ENCODE data around the gene PSTPIP2. TPM values are rescaled to one million over a fixed set of nuclear protein-coding genes. Genes with fewer than 3 reads are reported as not detected.

PSTPIP2 gene
- total and polyA plus RNA-seq, 2 donors (not counting 1 experiment from before 2014, with no cell fraction given): 0.42 to 0.76 TPM

- Histone ChIP-seq H3K36me3 (replicated peaks in 1 of 2; ENCODE audit: control extremely low read depth in 1 of 2, control insufficient read depth in 1 of 2, extremely low read depth in 1 of 2, insufficient read depth in 2 of 2, low read length in 1 of 2) (peaks cover 7 to 48% of the 10 kb centered on the region in 2 experiments), H3K9me3 (ENCODE audit: control extremely low read depth in 1 of 3, control insufficient read depth in 2 of 3, insufficient read depth in 1 of 3, low read length in 2 of 3) (no peaks in the 10 kb centered on the region), H3K4me3 (ENCODE audit: control extremely low read depth in 1 of 5, extremely low read depth in 1 of 5, insufficient read depth in 1 of 5, low read depth in 2 of 5, low read length in 4 of 5) (no peak overlapping the region), H3K4me2 (replicated peaks; ENCODE audit: low read depth, low read length, poor library complexity, severe bottlenecking) (no peak overlapping the region), H3K27me3 (replicated peaks in 1 of 4; ENCODE audit: control extremely low read depth in 1 of 4, control insufficient read depth in 3 of 4, insufficient read depth in 4 of 4, low read length in 3 of 4) (no peaks in the 10 kb centered on the region), H3K9ac (ENCODE audit: low read length) (no peak overlapping the region), H3K4me1 (ENCODE audit: control insufficient read depth in 2 of 2, insufficient read depth in 2 of 2, low read length in 2 of 2) (no peaks in the 10 kb centered on the region), H3K79me2 (ENCODE audit: control insufficient read depth, insufficient read depth, low read length) (no peaks in the 10 kb centered on the region), H2AFZ (ENCODE audit: insufficient read depth, low read depth, low read length, poor library complexity, severe bottlenecking) (no peak overlapping the region), H4K20me1 (ENCODE audit: control insufficient read depth, insufficient read depth, low read length, poor library complexity, severe bottlenecking) (no peaks in the 10 kb centered on the region), H3K27ac (ENCODE audit: low read length in 2 of 2) (no peak overlapping the region)
- TF ChIP-seq EZH2 (IDR thresholded peaks at IDR 0.05; ENCODE audit: borderline replicate concordance, insufficient read depth, low read depth, low read length, poor library complexity, severe bottlenecking) (no peak), CTCF (IDR thresholded peaks at IDR 0.05) (no peak)
- no peaks in the 10 kb centered on the region for H3K4me1 Mint-ChIP-seq
- no peaks in the 10 kb centered on the region for H3K9me3 Mint-ChIP-seq (ENCODE audit: insufficient read depth)
- ATAC-seq (ENCODE audit: low read depth): no peak
- ChIA-PET POLR2A (no interaction called here), CTCF (no interaction called here)
- no peak for DNase-seq
- H3K27ac Mint-ChIP-seq: no peak overlapping the region
- intact Hi-C loops (cut with micrococcal nuclease): no loop called here
- H3K27me3 Mint-ChIP-seq: no peaks in the 10 kb centered on the region
- H3K4me3 Mint-ChIP-seq: no peak overlapping the region
These were observed 7.3 kb upstream of the PSTPIP2 start for GRCh38 chr18:46079336-46079735.

DNA sequence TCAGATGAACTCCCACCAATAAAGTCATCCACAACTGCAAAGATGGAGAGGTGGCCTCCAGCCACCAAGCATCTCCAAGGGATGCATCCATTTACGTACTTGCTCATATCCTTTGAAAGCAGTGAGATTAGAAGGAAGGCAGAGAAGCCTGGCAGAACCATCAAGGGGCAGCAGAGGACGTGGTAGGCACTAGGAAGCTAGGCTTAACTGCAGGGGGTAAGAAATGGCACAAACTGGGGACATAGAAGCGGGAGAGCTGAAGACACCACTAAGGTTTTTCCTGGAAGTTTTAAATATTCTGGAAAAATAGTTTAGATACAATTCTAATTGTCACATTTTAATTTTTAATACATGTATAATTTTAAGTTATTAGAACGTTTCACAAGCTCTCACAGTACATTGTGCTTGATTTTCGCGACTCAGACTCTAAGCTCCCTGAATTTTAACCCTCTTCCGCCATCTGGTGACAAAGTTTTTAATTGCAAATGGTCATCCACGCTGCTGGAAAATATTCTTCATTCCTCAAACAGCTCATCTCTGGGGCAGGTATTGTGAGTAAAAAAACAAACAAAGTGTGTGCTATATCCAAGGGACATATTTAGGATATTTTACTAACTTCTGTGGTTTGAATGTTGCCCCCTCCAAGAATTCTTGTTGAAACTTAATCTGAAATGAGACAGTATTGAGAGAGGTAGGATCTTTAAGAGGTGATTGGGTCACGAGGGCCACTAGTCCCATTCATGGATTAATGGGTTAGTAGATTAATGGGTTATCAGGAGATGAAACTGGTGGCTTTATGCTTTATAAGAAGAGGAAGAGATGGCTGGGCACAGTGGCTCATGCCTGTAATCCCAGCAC, 1.6 kb upstream of the PSTPIP2 start:
- peaks cover 17 to 26% of the 10 kb centered on the region in 2 donors for H3K4me1 ChIP-seq (ENCODE audit: control insufficient read depth in 2 of 2, insufficient read depth in 2 of 2, low read length in 2 of 2)
- Mint-ChIP-seq H3K9me3 (ENCODE audit: insufficient read depth) (no peaks in the 10 kb centered on the region), H3K27ac (no peak overlapping the region), H3K4me1 (peaks cover 19% of the 10 kb centered on the region), H3K27me3 (peaks cover 6% of the 10 kb centered on the region), H3K4me3 (no peak overlapping the region)
- ChIA-PET CTCF (interaction anchor here (0.7 to 3.4 kb wide), 30 partner anchors 10 to 584 kb away, joined by 3 to 59 read pairs (median 4); no protein-coding TSS in a partner anchor), POLR2A (interaction anchor here (0.9 kb wide), 1 partner anchor 386 kb away, joined by 4 read pairs; no protein-coding TSS in a partner anchor)
- DNase-seq: peak; percentile 69
- peaks cover 0 to 4% of the 10 kb centered on the region in 2 experiments for H3K36me3 ChIP-seq (replicated peaks in 1 of 2; ENCODE audit: control extremely low read depth in 1 of 2, control insufficient read depth in 1 of 2, extremely low read depth in 1 of 2, insufficient read depth in 2 of 2, low read length in 1 of 2)
- H3K27ac ChIP-seq (ENCODE audit: low read length in 2 of 2): no peak overlapping the region
- peak; percentile 54 for ATAC-seq (ENCODE audit: low read depth)
- intact Hi-C loops (cut with micrococcal nuclease): loop anchor here (1.0 to 5.0 kb wide), 6 partner anchors 46 to 452 kb away; partner anchors contain the start of gene EPG5
- H3K4me2 ChIP-seq (replicated peaks; ENCODE audit: low read depth, low read length, poor library complexity, severe bottlenecking): no peak overlapping the region
- no peak overlapping the region for H3K9ac ChIP-seq (ENCODE audit: low read length)
- peaks cover 0 to 34% (median 13%) of the 10 kb centered on the region in 4 experiments for H3K27me3 ChIP-seq (replicated peaks in 1 of 4; ENCODE audit: control extremely low read depth in 1 of 4, control insufficient read depth in 3 of 4, insufficient read depth in 4 of 4, low read length in 3 of 4)
- TF ChIP-seq CTCF (IDR thresholded peaks at IDR 0.05) (peak; percentile 78), EZH2 (IDR thresholded peaks at IDR 0.05; ENCODE audit: borderline replicate concordance, insufficient read depth, low read depth, low read length, poor library complexity, severe bottlenecking) (no peak)
- peaks cover 0 to 7% (median 0%) of the 10 kb centered on the region in 3 donors for H3K9me3 ChIP-seq (ENCODE audit: control extremely low read depth in 1 of 3, control insufficient read depth in 2 of 3, insufficient read depth in 1 of 3, low read length in 2 of 3)
- no peak overlapping the region for H3K4me3 ChIP-seq (ENCODE audit: control extremely low read depth in 1 of 5, extremely low read depth in 1 of 5, insufficient read depth in 1 of 5, low read depth in 2 of 5, low read length in 4 of 5)
- WGBS (ENCODE audit: insufficient coverage): 75% methylated on average over 3 of the region's 9 CpGs
- no peak overlapping the region for H2AFZ ChIP-seq (ENCODE audit: insufficient read depth, low read depth, low read length, poor library complexity, severe bottlenecking)
- no peaks in the 10 kb centered on the region for H3K79me2 ChIP-seq (ENCODE audit: control insufficient read depth, insufficient read depth, low read length)
- no peaks in the 10 kb centered on the region for H4K20me1 ChIP-seq (ENCODE audit: control insufficient read depth, insufficient read depth, low read length, poor library complexity, severe bottlenecking)

Data from B cell (primary cell).